Activated naive CD8-positive, alpha-beta T cell treated with anti-CD3 and anti-CD28 coated beads for 36 hours (primary cell): ENCODE data around the gene PPP1R7. TPM values are rescaled to one million over a fixed set of nuclear protein-coding genes. Genes with fewer than 3 reads are reported as not detected.

Experiments used
- DNase-seq: peaks from one replicate; pipeline ENCODE4 v3.0.0; 2021
- H3K27ac Mint-ChIP-seq: one replicate; pipeline ENCODE4 v1.8.0; 2022; ENCODE audit warnings: mild to moderate bottlenecking, moderate library complexity, mixed read lengths
- H3K27me3 Mint-ChIP-seq: one replicate; pipeline ENCODE4 v1.8.0; 2022; ENCODE audit warnings: mild to moderate bottlenecking, mixed read lengths
- H3K36me3 Mint-ChIP-seq: one replicate; pipeline ENCODE4 v1.8.0; 2021; ENCODE audit warnings: mild to moderate bottlenecking, mixed read lengths
- H3K4me1 Mint-ChIP-seq: one replicate; pipeline ENCODE4 v1.8.0; 2021; ENCODE audit warnings: mixed read lengths
- H3K4me3 Mint-ChIP-seq: one replicate; pipeline ENCODE4 v1.8.0; 2022; ENCODE audit warnings: mild to moderate bottlenecking, moderate library complexity, mixed read lengths
- H3K9me3 Mint-ChIP-seq: one replicate; pipeline ENCODE4 v1.8.0; 2022; ENCODE audit warnings: mixed read lengths
- total RNA-seq, 2 experiments: library from RNA; stranded (reverse); gene quantifications; one replicate each; pipeline ENCODE4 v1.2.3, GENCODE V29; 2021

PPP1R7 gene
- total RNA-seq, 2 experiments from 2014 or later = 80.4 to 85.1 TPM

DNA sequence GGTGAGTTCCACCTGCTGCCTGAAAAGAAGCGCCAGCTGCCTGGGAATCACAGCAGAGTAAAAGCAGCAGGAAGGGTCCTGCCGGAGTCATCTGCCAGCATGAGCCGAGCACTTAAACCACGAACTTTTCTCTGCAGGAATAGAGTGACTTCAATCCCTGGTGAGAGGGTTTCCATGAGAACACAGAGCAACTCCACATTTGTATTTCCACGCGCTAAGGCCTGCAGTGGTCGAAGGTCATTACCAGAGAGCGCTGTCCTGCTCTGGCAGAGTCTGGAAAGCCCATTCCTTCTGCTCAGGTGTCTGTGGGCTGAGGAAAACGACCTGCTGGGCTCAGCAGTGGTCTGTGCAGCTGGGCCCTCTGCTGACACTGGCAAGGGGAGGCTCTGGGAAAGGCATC is 7.7 kb upstream of the PPP1R7 start:
- peaks cover 12% of the 10 kb centered on the region for H3K36me3 Mint-ChIP-seq
- H3K4me1 Mint-ChIP-seq = peaks cover 9% of the 10 kb centered on the region
- no peaks in the 10 kb centered on the region for H3K27me3 Mint-ChIP-seq
- no peak overlapping the region for H3K27ac Mint-ChIP-seq
- no peak overlapping the region for H3K4me3 Mint-ChIP-seq
- no peaks in the 10 kb centered on the region for H3K9me3 Mint-ChIP-seq
- DNase-seq = no peak

GRCh38 chr2:241146286-241146685 is 4.0 kb upstream of the PPP1R7 start:
- DNase-seq = no peak
- no peaks in the 10 kb centered on the region for H3K9me3 Mint-ChIP-seq
- H3K27ac Mint-ChIP-seq = no peak overlapping the region
- H3K36me3 Mint-ChIP-seq = peaks cover 10% of the 10 kb centered on the region
- H3K4me1 Mint-ChIP-seq = peaks cover 23% of the 10 kb centered on the region
- H3K27me3 Mint-ChIP-seq = no peaks in the 10 kb centered on the region
- no peak overlapping the region for H3K4me3 Mint-ChIP-seq

- Mint-ChIP-seq H3K27me3 (no peaks in the 10 kb centered on the region), H3K4me1 (peaks cover 34% of the 10 kb centered on the region), H3K36me3 (peaks cover 4% of the 10 kb centered on the region), H3K27ac (no peak overlapping the region), H3K4me3 (no peak overlapping the region), H3K9me3 (no peaks in the 10 kb centered on the region)
- no peak for DNase-seq
Measured at GRCh38 chr2:241147336-241147735, 2.9 kb upstream of the PPP1R7 start.

DNA sequence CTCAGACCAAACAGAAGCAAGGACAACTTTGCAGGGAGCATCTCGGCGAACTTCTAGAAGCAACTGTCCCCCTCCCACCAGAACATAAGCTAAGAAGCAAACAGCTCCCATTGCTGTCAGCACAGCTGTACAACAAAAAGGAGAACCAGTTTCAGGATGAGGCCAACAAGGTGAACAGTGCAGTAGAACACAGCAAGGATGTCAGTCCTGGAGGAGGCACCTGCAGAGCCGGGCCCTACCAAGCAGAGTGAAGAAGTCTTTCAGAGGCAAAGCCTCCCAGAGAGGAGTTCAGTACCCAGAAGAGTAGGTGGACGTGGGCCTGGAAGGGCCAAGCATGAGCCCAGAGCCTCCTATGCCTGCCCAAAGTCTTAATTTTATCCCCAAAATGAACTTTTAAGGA is 2.0 kb upstream of the PPP1R7 start:
- Mint-ChIP-seq H3K36me3 (peaks cover 6% of the 10 kb centered on the region), H3K27ac (peak overlapping the region; percentile 60), H3K27me3 (no peaks in the 10 kb centered on the region), H3K9me3 (no peaks in the 10 kb centered on the region), H3K4me1 (peaks cover 40% of the 10 kb centered on the region), H3K4me3 (peak overlapping the region; percentile 95)
- no peak for DNase-seq

GRCh38 chr2:241148891-241149674 is 1.2 kb upstream of the PPP1R7 start, which contains the start of gene PASK:
Gene PASK, minus strand, starts transcription at chr2:241149472. Its CDS starts 6,440 bp downstream, at chr2:241143032.
- no peaks in the 10 kb centered on the region for H3K27me3 Mint-ChIP-seq
- peak within 1 kb of the TSS; percentile 95 for H3K4me3 Mint-ChIP-seq
- H3K9me3 Mint-ChIP-seq = no peaks in the 10 kb centered on the region
- peak; percentile 95 for DNase-seq
- H3K27ac Mint-ChIP-seq = peak within 1 kb of the TSS; percentile 86
- H3K36me3 Mint-ChIP-seq = peaks cover 6% of the 10 kb centered on the region
- peaks cover 45% of the 10 kb centered on the region for H3K4me1 Mint-ChIP-seq

- Mint-ChIP-seq H3K4me1 (peaks cover 45% of the 10 kb centered on the region), H3K9me3 (no peaks in the 10 kb centered on the region), H3K27ac (peak overlapping the region; percentile 76), H3K36me3 (peaks cover 6% of the 10 kb centered on the region), H3K4me3 (peak overlapping the region; percentile 95), H3K27me3 (no peaks in the 10 kb centered on the region)
- no peak for DNase-seq
Measured at GRCh38 chr2:241149675-241149924, 667 bp upstream of the PPP1R7 start.

DNA sequence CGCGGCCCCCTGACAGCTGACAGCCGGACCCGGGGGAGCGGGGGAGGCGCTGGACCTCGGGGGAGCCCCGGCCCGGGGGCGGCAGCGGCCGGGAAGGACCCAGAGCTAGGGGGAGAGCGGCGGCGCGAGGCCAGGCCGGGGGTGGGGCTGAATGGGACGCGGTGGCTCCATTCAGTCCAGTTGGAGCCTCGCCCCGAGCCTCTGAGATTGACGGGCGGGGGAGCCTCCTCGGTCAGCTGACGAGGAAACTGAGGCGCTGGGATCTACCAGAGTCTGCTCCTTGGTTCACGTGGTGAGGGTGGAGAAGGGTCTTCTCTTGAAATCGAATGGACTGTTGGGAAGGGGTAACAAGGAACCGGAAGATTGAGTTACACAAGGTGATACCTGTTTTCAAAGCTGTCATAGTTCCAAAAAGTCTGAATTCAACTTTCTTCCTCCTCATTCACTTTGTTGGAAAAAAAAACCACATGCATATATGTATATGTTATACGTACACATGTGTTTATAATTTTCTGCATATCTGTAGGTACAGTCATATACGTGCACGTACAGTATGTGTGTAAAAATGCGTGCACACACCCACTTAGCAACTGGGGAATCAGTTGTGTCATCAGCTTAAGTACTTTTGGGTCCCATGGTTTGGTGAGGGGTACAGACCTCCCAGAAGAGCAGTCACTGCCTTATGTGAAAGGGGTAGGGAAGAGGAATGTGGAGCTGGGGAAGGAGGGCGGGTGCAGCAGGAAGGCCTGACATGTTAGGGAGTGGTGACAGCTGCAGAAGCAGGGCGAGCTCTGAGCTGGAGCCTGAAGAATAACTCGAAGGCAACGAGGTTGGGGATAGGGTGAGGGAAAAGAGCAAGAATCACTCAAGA is 628 bp downstream of the PPP1R7 start:
- no peaks in the 10 kb centered on the region for H3K27me3 Mint-ChIP-seq
- peak overlapping the region; percentile 95 for H3K4me3 Mint-ChIP-seq
- peak overlapping the region; percentile 86 for H3K27ac Mint-ChIP-seq
- peaks cover 8% of the 10 kb centered on the region for H3K36me3 Mint-ChIP-seq
- H3K4me1 Mint-ChIP-seq = peaks cover 48% of the 10 kb centered on the region
- DNase-seq = no peak
- no peaks in the 10 kb centered on the region for H3K9me3 Mint-ChIP-seq

GRCh38 chr2:241151934-241152660 is 1.8 kb downstream of the PPP1R7 start:
- H3K4me1 Mint-ChIP-seq = peaks cover 41% of the 10 kb centered on the region
- H3K27ac Mint-ChIP-seq = peak overlapping the region; percentile 18
- peaks cover 8% of the 10 kb centered on the region for H3K36me3 Mint-ChIP-seq
- no peaks in the 10 kb centered on the region for H3K27me3 Mint-ChIP-seq
- peak overlapping the region; percentile 95 for H3K4me3 Mint-ChIP-seq
- no peak for DNase-seq
- no peaks in the 10 kb centered on the region for H3K9me3 Mint-ChIP-seq

GRCh38 chr2:241153616-241154015 is 3.3 kb downstream of the PPP1R7 start:
- Mint-ChIP-seq H3K36me3 (peaks cover 13% of the 10 kb centered on the region), H3K27ac (no peak overlapping the region), H3K27me3 (no peaks in the 10 kb centered on the region), H3K4me1 (peaks cover 34% of the 10 kb centered on the region), H3K9me3 (no peaks in the 10 kb centered on the region), H3K4me3 (no peak overlapping the region)
- no peak for DNase-seq

DNA sequence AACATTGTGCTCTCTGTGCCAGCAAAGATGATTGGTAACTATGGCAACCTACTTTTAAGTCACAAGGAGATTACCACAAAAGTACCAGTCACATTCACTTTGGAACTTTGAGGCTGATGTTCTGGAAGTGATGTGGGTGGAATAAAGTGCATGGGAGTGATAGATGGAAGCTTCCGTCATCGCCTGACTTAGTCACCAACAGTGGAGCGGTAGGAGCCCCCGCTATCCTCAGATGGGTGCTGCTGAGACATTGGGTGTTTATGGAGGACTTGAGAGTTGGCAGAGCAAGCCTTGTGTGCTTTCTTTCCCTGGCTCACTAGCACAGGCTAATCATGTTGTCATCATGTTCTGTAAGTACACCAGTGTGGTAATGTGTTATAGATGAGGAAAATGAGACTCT is 4.6 kb downstream of the PPP1R7 start:
- H3K27me3 Mint-ChIP-seq = no peaks in the 10 kb centered on the region
- no peak overlapping the region for H3K4me3 Mint-ChIP-seq
- DNase-seq = no peak
- no peak overlapping the region for H3K27ac Mint-ChIP-seq
- H3K9me3 Mint-ChIP-seq = no peaks in the 10 kb centered on the region
- peaks cover 17% of the 10 kb centered on the region for H3K36me3 Mint-ChIP-seq
- peaks cover 34% of the 10 kb centered on the region for H3K4me1 Mint-ChIP-seq

DNA sequence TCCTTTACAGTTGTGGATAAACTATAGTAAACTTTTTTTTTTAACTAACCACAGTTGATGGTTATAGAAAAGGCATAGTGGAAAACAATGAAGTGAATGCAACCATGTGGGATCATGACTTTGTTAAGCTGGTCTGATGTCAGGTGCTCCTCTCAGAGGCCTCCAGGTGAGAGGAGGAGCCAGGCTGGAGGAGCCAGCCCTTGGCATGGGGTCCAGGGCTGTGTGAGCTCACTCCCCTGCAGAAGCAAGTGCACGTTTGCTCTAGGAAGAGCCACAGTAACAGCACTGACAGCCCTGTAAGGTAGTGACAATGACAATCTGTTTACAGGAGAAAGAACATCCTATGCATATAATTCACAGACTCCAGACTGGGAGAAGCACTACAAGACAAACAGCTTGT is 5.7 kb downstream of the PPP1R7 start:
- Mint-ChIP-seq H3K27me3 (no peaks in the 10 kb centered on the region), H3K9me3 (no peaks in the 10 kb centered on the region), H3K36me3 (peaks cover 17% of the 10 kb centered on the region), H3K4me3 (no peak overlapping the region), H3K27ac (no peak overlapping the region), H3K4me1 (peaks cover 34% of the 10 kb centered on the region)
- DNase-seq = no peak

- peaks cover 23% of the 10 kb centered on the region for H3K4me1 Mint-ChIP-seq
- no peaks in the 10 kb centered on the region for H3K27me3 Mint-ChIP-seq
- H3K4me3 Mint-ChIP-seq = no peak overlapping the region
- no peak for DNase-seq
- no peak overlapping the region for H3K27ac Mint-ChIP-seq
- H3K9me3 Mint-ChIP-seq = no peaks in the 10 kb centered on the region
- peaks cover 17% of the 10 kb centered on the region for H3K36me3 Mint-ChIP-seq
Measured at GRCh38 chr2:241156971-241157441, 6.7 kb downstream of the PPP1R7 start.

- peaks cover 16% of the 10 kb centered on the region for H3K4me1 Mint-ChIP-seq
- no peak overlapping the region for H3K4me3 Mint-ChIP-seq
- H3K36me3 Mint-ChIP-seq = peaks cover 17% of the 10 kb centered on the region
- no peaks in the 10 kb centered on the region for H3K9me3 Mint-ChIP-seq
- H3K27me3 Mint-ChIP-seq = no peaks in the 10 kb centered on the region
- H3K27ac Mint-ChIP-seq = no peak overlapping the region
- no peak for DNase-seq
Measured at GRCh38 chr2:241157841-241158545, 7.7 kb downstream of the PPP1R7 start.

DNA sequence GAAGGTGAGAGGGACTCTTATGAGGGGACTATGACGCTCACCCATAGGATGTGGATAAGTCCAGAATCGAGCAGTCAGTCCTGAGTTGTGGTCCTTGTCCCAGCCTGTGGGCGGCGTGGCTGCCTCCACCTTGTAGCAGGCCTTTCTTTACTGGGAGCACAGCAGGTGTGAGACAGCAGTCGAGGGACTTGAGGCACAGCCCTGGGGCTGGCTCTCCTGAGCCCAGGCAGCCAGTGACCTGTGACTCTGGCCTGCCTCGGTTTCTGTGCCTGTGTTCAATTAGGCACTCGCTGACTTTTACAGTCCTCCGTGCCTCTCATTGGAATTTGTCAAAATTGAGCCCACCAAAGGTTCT is 8.3 kb downstream of the PPP1R7 start:
- peaks cover 13% of the 10 kb centered on the region for H3K36me3 Mint-ChIP-seq
- H3K4me1 Mint-ChIP-seq = peaks cover 11% of the 10 kb centered on the region
- H3K27me3 Mint-ChIP-seq = no peaks in the 10 kb centered on the region
- DNase-seq = no peak
- no peak overlapping the region for H3K4me3 Mint-ChIP-seq
- no peak overlapping the region for H3K27ac Mint-ChIP-seq
- no peaks in the 10 kb centered on the region for H3K9me3 Mint-ChIP-seq
